T-helper 1 cell treated with Interleukin-12 subunit alpha and Interleukin-12 subunit beta and Interleukin-4 antibody, amounts not matched to agents 30 μg/mL and 1 μg/mL, for 36 hours (primary cell): ENCODE results near the gene ADAMTS17.

ENCODE experiments used
- H3K27ac Mint-ChIP-seq: one replicate; pipeline ENCODE4 v1.8.0; 2021; ENCODE audit warnings: mild to moderate bottlenecking, mixed read lengths
- H3K27me3 Mint-ChIP-seq: one replicate; pipeline ENCODE4 v1.8.0; 2021; ENCODE audit warnings: low read depth, mixed read lengths
- H3K36me3 Mint-ChIP-seq: one replicate; pipeline ENCODE4 v1.8.0; 2021; ENCODE audit warnings: low read depth, mixed read lengths
- H3K4me1 Mint-ChIP-seq: one replicate; pipeline ENCODE4 v1.8.0; 2021; ENCODE audit warnings: low read depth, mixed read lengths
- H3K4me3 Mint-ChIP-seq: one replicate; pipeline ENCODE4 v1.8.0; 2021; ENCODE audit warnings: mild to moderate bottlenecking, moderate library complexity, mixed read lengths
- H3K9me3 Mint-ChIP-seq: one replicate; pipeline ENCODE4 v1.8.0; 2021; ENCODE audit warnings: mixed read lengths

Gene ADAMTS17

GRCh38 chr15:100061944-100062343 is 279.8 kb downstream of the ADAMTS17 start:
- Mint-ChIP-seq H3K4me3 (no peak overlapping the region), H3K36me3 (no peaks in the 10 kb centered on the region), H3K9me3 (no peaks in the 10 kb centered on the region), H3K27ac (no peak overlapping the region), H3K27me3 (no peaks in the 10 kb centered on the region), H3K4me1 (no peaks in the 10 kb centered on the region)

DNA sequence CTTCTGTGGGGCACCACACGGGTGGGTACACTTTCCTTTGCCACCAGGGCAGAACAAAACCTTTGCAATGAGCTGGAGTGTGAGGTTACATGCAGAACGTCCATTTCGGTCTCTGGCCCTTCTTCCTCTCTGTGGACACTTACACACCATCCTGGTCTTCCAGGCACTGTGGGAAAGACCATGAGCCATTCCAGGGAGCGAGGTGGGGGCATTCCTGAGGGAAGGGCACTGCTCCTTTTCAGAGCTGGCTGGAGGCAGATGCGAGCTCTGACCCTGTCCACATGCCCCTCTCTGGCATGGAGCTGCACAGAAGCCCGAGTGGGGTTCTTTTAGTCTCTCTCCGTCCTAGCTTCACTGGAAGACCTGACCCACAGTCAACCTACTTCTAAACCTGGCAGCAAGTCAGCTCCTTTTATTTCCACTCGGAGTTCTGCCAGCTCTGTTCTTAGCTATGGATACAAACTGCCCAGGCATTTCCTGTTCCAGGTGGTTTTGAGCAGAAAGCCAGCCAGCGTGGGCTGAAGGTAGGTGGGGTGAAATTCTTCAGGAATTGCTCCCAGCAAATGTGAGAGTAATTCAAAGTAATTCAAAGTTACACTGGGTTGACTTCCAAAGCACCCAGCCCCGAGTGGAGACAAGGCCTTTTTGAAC is 281.4 kb downstream of the ADAMTS17 start:
- Mint-ChIP-seq H3K27ac (no peak overlapping the region), H3K4me3 (no peak overlapping the region), H3K36me3 (no peaks in the 10 kb centered on the region), H3K27me3 (no peaks in the 10 kb centered on the region), H3K4me1 (no peaks in the 10 kb centered on the region), H3K9me3 (no peaks in the 10 kb centered on the region)

DNA sequence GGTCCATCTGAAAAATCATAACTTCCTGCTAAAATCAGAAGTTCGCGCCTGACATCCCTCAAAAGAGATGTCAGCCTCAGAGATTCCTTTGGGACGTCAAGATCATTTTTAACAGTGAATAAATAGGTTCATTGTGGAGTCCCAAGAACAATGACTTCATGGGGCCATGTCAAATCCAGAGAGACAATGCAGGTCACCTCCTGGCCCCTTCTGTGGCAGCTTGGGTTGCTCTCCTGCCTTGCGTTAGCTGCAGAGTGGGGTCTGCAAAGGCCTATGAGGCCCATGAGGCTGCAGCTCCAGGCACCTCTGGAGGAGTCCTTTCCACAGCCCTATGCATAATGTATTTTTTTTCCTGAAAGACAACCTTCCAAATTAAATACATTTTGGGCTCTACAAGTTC is 282.3 kb downstream of the ADAMTS17 start:
- Mint-ChIP-seq H3K4me1 (no peaks in the 10 kb centered on the region), H3K27me3 (no peaks in the 10 kb centered on the region), H3K27ac (no peak overlapping the region), H3K4me3 (no peak overlapping the region), H3K9me3 (no peaks in the 10 kb centered on the region), H3K36me3 (no peaks in the 10 kb centered on the region)

GRCh38 chr15:100059094-100059493 is 282.7 kb downstream of the ADAMTS17 start:
- Mint-ChIP-seq H3K4me1 (no peaks in the 10 kb centered on the region), H3K27ac (no peak overlapping the region), H3K27me3 (no peaks in the 10 kb centered on the region), H3K9me3 (no peaks in the 10 kb centered on the region), H3K36me3 (no peaks in the 10 kb centered on the region), H3K4me3 (no peak overlapping the region)

DNA sequence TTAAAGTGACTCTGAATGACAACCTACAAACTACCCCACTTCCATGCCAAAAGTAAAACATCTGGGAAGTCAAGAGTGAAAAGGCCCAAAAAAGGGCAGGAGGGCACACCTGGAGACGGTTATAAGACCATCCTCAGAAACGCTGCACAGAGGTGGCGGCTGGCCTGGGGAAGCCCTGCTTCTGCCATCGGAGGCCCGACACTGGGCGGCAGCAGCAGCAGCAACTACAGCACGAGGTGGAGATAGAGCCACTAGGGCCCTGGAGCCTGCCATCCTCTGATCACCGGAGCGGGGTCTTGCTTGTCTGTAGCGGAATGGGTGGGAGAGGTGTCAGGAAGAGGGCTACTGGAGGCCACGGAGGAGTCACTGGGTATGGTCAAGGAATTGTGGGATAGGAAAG is 283.3 kb downstream of the ADAMTS17 start:
- no peaks in the 10 kb centered on the region for H3K36me3 Mint-ChIP-seq
- H3K4me3 Mint-ChIP-seq: no peak overlapping the region
- H3K9me3 Mint-ChIP-seq: no peaks in the 10 kb centered on the region
- no peaks in the 10 kb centered on the region for H3K27me3 Mint-ChIP-seq
- H3K27ac Mint-ChIP-seq: no peak overlapping the region
- no peaks in the 10 kb centered on the region for H3K4me1 Mint-ChIP-seq

DNA sequence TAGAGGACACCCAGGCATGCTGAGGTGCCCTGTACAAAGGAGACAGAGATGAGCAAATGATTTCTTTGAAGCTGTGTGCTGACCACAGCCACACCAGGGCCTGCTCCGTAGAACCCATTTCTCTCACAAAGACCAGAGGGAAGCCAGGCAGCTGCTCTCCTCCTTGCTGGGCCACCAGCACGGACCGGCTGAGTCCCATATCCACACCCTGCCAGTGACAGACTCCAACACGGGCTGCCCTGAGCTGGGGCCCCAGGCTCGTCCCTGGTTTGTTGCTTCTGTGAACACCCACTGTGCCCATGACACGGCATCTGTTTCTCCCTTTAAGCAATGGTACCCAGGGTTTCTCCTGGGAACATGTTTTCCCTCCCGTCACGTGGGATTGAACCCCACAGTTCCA is 284.5 kb downstream of the ADAMTS17 start:
- Mint-ChIP-seq H3K27me3 (no peaks in the 10 kb centered on the region), H3K27ac (no peak overlapping the region), H3K4me1 (no peaks in the 10 kb centered on the region), H3K9me3 (no peaks in the 10 kb centered on the region), H3K36me3 (no peaks in the 10 kb centered on the region), H3K4me3 (no peak overlapping the region)

- H3K4me3 Mint-ChIP-seq: no peak overlapping the region
- no peaks in the 10 kb centered on the region for H3K36me3 Mint-ChIP-seq
- no peaks in the 10 kb centered on the region for H3K9me3 Mint-ChIP-seq
- H3K27ac Mint-ChIP-seq: no peak overlapping the region
- no peaks in the 10 kb centered on the region for H3K27me3 Mint-ChIP-seq
- H3K4me1 Mint-ChIP-seq: no peaks in the 10 kb centered on the region
These were observed 285.2 kb downstream of the ADAMTS17 start for GRCh38 chr15:100056411-100057072.

- Mint-ChIP-seq H3K4me3 (no peak overlapping the region), H3K9me3 (no peaks in the 10 kb centered on the region), H3K27me3 (no peaks in the 10 kb centered on the region), H3K27ac (no peak overlapping the region), H3K36me3 (no peaks in the 10 kb centered on the region), H3K4me1 (no peaks in the 10 kb centered on the region)
These were observed 286.0 kb downstream of the ADAMTS17 start for GRCh38 chr15:100055821-100056220.

GRCh38 chr15:100054539-100054938 is 287.2 kb downstream of the ADAMTS17 start:
- Mint-ChIP-seq H3K36me3 (no peaks in the 10 kb centered on the region), H3K27me3 (no peaks in the 10 kb centered on the region), H3K9me3 (no peaks in the 10 kb centered on the region), H3K27ac (no peak overlapping the region), H3K4me1 (no peaks in the 10 kb centered on the region), H3K4me3 (no peak overlapping the region)

GRCh38 chr15:100053474-100054121 is 288.2 kb downstream of the ADAMTS17 start:
- no peak overlapping the region for H3K4me3 Mint-ChIP-seq
- H3K4me1 Mint-ChIP-seq: no peaks in the 10 kb centered on the region
- no peaks in the 10 kb centered on the region for H3K9me3 Mint-ChIP-seq
- no peaks in the 10 kb centered on the region for H3K36me3 Mint-ChIP-seq
- H3K27me3 Mint-ChIP-seq: no peaks in the 10 kb centered on the region
- no peak overlapping the region for H3K27ac Mint-ChIP-seq

DNA sequence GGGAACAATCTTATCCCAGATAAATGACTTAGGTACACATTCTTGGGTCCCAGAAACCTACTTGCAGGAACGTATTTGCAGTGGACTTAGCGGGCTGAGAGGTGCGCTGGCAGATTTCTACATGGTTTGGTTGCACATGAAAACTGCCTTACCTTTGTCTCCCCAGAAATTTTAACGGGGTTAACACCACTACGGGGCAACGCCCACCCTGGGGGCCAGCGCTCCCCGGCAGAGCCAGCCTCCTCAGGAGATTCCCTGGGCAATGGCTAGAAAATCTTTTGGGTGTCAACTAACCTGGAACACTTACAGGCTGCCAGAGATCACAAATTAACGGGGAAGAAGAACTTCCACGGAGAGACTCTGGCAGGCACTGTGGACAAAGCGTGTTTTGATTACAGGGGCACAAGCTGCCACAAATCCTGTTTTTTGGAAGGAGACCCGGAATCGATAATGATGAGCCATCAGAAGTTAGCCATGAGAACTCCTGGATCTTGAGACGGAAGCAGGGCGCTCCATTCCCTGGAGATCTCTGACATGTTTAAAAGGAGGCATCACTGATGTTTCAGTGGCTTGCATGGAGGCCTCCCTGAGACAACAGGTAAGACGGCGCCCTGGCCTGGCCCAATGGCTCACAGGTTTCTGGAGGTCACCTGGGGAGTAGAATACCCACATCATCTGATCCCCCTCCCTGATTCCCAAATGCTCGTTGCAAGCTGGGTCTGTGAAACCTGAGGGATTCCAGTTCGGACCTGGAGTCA is 288.9 kb downstream of the ADAMTS17 start:
- no peaks in the 10 kb centered on the region for H3K27me3 Mint-ChIP-seq
- H3K4me3 Mint-ChIP-seq: no peak overlapping the region
- no peaks in the 10 kb centered on the region for H3K9me3 Mint-ChIP-seq
- H3K36me3 Mint-ChIP-seq: no peaks in the 10 kb centered on the region
- H3K27ac Mint-ChIP-seq: no peak overlapping the region
- H3K4me1 Mint-ChIP-seq: no peaks in the 10 kb centered on the region

DNA sequence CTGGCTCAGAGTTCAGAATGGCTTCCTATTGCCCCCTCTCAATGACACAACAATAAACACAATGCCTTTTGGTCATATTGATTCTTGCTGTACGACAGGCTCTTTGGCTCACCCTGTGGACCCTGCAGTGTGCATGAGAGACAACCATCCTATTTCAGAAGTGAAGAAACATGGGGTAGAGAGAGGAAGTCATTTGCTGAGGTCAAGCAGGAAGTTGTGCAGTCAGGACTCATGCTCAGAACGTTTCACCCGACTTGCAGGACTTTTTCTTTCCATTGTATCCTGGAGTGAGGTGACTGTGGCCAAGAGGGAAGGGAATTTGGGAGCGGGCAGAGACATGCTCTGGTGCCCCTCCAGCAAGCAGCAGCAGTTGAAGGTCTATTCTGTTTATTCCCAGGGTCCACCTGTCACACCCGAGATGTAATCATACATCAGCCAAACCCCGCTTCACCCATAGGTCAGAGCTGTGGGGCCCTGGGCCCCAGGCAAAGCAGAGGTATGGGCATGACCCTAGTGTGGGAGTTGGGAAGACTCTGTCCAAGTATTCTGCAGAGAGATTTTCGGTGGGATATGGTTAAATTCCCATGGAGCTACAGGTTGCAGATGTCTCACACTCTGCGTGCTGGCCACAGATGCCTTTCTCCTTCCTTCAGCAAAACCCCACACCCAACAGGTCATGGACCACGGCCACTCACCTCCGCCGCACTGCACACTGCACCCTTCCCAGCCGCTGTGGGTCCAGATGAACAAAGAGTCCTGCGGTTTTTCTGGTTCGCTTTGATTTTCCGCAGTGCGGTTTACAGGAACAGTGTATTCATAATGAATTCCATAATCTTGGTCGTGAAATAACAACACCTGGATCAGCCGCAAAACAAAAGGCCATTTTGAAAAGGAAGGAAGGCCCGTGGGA is 290.6 kb downstream of the ADAMTS17 start:
- no peaks in the 10 kb centered on the region for H3K4me1 Mint-ChIP-seq
- no peak overlapping the region for H3K27ac Mint-ChIP-seq
- H3K4me3 Mint-ChIP-seq: no peak overlapping the region
- peaks cover 4% of the 10 kb centered on the region for H3K9me3 Mint-ChIP-seq
- H3K27me3 Mint-ChIP-seq: no peaks in the 10 kb centered on the region
- no peaks in the 10 kb centered on the region for H3K36me3 Mint-ChIP-seq

DNA sequence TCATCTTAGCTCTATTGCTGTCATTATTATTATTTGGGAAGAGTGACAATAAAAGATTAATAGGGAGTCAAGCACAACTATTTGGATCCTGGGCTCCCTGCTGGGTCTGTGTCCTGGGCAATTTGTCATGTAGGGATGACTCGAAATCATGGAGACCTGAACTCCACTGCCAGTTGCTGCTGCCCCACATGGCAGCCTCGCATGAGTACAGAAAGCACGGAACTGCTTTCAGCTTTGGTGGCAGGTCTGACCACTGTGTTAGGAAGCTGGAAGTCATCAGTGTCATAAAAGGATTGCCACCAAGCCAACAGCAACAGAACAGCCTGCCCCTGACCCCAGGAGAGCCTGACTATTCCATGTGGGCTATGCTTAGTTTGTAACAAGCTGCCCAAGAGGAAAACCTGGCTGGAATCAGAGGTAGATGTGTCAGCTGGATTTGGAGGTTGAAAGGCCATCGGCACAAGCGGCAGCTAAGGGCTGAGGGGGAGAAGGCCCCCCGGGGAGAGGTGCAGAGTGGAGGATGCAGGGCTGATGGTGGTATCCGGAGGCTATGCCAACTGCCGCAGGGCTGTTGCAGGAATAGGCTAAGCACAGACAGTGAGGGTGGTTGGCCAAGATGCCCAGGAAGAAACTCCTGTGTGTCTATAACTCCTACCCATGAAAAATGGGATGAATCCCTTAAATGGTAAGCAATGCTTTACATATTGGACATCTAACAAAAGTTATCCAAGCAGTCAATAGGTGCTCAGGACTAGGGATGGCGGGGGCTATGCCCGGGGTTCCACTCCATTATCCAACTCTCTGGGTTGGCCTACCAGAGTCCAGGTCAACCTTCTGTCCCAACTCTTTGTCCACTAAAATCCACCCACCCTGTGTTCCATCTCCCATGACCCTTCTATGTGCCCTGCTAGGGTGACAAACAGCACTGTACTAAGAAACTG is 291.6 kb downstream of the ADAMTS17 start:
- no peak overlapping the region for H3K4me3 Mint-ChIP-seq
- H3K9me3 Mint-ChIP-seq: peaks cover 4% of the 10 kb centered on the region
- no peaks in the 10 kb centered on the region for H3K36me3 Mint-ChIP-seq
- H3K27ac Mint-ChIP-seq: no peak overlapping the region
- no peaks in the 10 kb centered on the region for H3K4me1 Mint-ChIP-seq
- no peaks in the 10 kb centered on the region for H3K27me3 Mint-ChIP-seq
